ENCODE measurements around the gene RNASE8.
"Not testable (repeated sequence)": the region's sequence is repeated elsewhere in the genome, so short reads cannot be mapped to it uniquely, and the experiment has no call there.

The RNASE8 gene

GRCh38 chr14:21057803-21058675 lies at the start of gene RNASE8:
RNASE8 (plus strand) TSS chr14:21057822; CDS start chr14:21057893, 71 bp downstream.
- no peak for DNase-seq (ENCODE audit: low spot score)

DNA sequence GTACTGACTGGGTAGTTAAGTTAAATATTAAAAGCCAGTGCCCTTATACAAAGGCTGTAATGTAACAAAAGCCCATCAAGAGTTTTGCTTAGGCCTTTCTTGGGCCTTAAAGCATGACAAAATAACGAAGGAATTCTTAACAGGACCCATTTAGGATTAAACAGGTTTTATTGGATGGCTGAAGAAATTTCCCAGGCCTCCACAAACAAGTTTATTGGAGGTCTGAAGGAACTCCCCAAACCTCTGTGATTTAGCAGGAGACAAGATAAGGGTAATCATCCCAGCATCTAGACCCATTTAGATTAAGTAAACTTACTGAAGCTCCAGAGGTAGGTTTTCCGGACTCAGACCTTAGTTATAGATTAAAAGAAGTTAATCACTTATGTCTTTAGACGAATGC lies 47.9 kb upstream of the RNASE8 start:
- DNase-seq (ENCODE audit: low spot score): not testable (repeated sequence)

- no peak for DNase-seq (ENCODE audit: low spot score)
Measured at GRCh38 chr14:21011136-21011535, 46.5 kb upstream of the RNASE8 start.

GRCh38 chr14:21014761-21015190 lies 42.8 kb upstream of the RNASE8 start:
- DNase-seq (ENCODE audit: low spot score): peak; percentile 95

GRCh38 chr14:21015312-21015711 lies 42.3 kb upstream of the RNASE8 start:
- DNase-seq (ENCODE audit: low spot score): no peak

DNA sequence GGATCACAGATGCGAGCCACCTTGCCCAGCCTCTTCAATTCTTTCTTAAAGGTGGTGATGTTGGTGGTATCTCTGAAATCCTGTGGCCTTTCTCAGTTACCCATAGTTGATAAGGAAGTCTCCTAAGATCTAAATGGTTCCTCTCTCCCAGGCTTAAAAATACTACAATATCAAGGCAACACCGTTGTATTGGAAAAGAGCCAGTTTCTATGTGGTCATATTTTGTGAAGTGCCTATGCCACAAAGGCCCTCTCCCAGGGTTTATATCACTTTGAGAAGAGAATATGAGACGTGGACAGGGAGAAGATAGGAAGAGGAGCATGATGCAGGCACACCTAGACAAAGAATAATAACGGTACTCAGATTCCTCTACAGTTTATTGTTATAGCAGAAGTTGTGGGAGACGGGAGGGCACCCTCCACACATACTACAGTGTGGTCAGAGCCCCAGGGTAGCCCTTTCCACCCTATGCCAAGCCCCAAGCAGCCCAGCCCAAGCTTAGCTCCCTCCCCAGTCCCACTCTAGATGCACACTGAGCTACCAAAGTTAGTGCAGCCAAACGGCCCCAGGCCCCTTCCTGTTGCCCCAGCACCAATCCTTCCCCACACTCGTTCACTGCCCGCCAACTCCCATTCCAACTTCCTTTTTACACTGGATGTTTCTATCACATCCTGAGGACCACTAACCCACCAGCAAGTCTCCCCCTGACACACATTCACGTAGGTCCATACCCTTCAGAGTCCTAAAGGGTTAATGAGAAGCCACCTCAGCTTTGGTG lies 41.0 kb upstream of the RNASE8 start:
- no peak for DNase-seq (ENCODE audit: low spot score)

DNA sequence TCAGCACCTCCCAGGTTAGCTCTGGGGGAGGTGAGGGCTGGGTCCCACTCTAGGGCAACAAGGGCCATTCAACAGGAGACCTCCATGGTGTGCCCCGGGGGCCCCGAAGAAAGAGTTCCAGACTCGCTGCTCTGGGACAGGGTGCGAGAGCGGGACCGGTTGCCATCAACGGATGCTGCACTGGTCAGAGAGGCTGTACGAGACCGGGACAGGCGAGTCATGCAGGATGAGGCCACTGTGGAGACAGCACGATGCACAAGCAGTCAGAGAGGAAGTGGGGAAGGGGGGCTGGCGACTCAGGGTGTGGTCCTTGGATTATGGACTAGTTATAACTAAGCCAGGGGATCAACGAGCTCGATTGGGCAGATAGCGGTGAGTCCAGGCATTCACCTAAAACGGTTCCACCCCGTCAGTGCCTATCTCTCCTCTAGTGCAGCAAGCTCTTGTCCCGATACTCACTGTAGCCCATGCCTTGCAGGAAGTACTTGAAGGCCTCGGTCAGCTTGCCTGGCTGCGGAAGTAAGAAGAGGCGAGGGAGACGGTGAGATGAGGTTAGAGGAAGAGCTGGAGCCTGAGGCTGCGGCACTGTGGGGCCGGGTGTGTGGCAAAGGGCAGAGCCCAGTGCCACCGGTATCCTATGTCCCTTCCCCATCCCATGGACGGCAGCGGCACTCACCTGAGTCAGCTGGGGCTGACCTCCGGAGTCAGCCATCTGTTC lies 39.9 kb upstream of the RNASE8 start:
- DNase-seq (ENCODE audit: low spot score): no peak

GRCh38 chr14:21018286-21018685 lies 39.3 kb upstream of the RNASE8 start:
- no peak for DNase-seq (ENCODE audit: low spot score)

- no peak for DNase-seq (ENCODE audit: low spot score)
Measured at GRCh38 chr14:21018781-21019180, 38.8 kb upstream of the RNASE8 start.

DNA sequence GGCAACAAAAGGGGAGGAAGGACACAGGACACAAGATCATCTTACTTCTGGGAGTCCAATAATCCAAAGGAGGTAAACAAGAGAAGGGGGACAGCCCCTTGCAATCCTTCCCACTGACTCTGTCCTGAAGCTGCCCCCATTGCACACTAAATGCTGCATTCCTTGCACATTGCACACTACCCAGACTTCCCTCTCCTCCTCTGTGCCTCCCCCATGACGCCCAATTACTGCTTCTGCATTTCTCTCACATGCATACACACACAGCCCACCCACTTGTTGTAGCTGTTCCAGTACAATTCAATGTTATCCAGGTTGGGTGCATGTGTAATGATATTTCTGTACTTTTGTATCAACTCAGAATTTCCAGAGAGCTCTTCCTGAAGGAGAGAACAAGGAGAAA lies 38.3 kb upstream of the RNASE8 start:
- DNase-seq (ENCODE audit: low spot score): no peak

- no peak for DNase-seq (ENCODE audit: low spot score)
Measured at GRCh38 chr14:21020977-21021545, 36.6 kb upstream of the RNASE8 start.

GRCh38 chr14:21022686-21023085 lies 34.9 kb upstream of the RNASE8 start:
- DNase-seq (ENCODE audit: low spot score): no peak

GRCh38 chr14:21023174-21023573 lies 34.4 kb upstream of the RNASE8 start:
- peak; percentile 55 for DNase-seq (ENCODE audit: low spot score)

GRCh38 chr14:21023817-21024584 lies 33.6 kb upstream of the RNASE8 start:
- DNase-seq (ENCODE audit: low spot score): peak; percentile 49

- DNase-seq (ENCODE audit: low spot score): peak; percentile 88
Measured at GRCh38 chr14:21024585-21025370, 32.8 kb upstream of the RNASE8 start, which contains the start of gene NDRG2. NDRG2 (minus strand) TSS chr14:21025061; CDS start chr14:21023315, 1,746 bp downstream.

- peak; percentile 91 for DNase-seq (ENCODE audit: low spot score)
Measured at GRCh38 chr14:21025371-21026273, 32.0 kb upstream of the RNASE8 start.

- peak; percentile 97 for DNase-seq (ENCODE audit: low spot score)
Measured at GRCh38 chr14:21026274-21026987, 31.2 kb upstream of the RNASE8 start.

GRCh38 chr14:21026988-21027315 lies 30.7 kb upstream of the RNASE8 start:
- DNase-seq (ENCODE audit: low spot score): no peak

GRCh38 chr14:21029917-21030316 lies 27.7 kb upstream of the RNASE8 start, which contains the start of gene TPPP2:
TPPP2 (plus strand) TSS chr14:21030217; CDS start chr14:21030582, 365 bp downstream.
- no peak for DNase-seq (ENCODE audit: low spot score)

Measured in globus pallidus (tissue), 1 donor.